HepG2 (cell line): ENCODE data around the gene ITIH1. TPM values are rescaled to one million over a fixed set of nuclear protein-coding genes. Genes with fewer than 3 reads are reported as not detected.

Experiments used
- ATAC-seq: fragments of 200-7000 bp; cut with Tn5 transposase; 3 replicates; pipeline ENCODE4 v1.9.1; 2020; ENCODE audit warnings: mild to moderate bottlenecking, moderate library complexity
- BruUV-seq: library from RNA; stranded (reverse); fragments of 400-500 nt; replicated peaks from 2 replicates; lab custom pipeline; 2021; lab: Mats Ljungman, UMichigan
- CTCF ChIA-PET: fragments of 300-600 bp; formaldehyde crosslinking; extraction: SDS; loops from one replicate; lab custom pipeline; 2021; ENCODE audit warnings: low total read pairs, inconsistent platforms, low intra/inter-chr PET ratio; lab: Yijun Ruan, JAX
- POLR2A ChIA-PET: fragments of 350-600 bp; sonication (Branson Sonifier 250); formaldehyde crosslinking; loops from one replicate; lab custom pipeline; 2020; ENCODE audit warnings: antibody characterized with exemption, inconsistent platforms; lab: Yijun Ruan, JAX
- DNase-seq: peaks from one replicate; pipeline ENCODE4 v3.0.0-alpha.2; 2015; ENCODE audit warnings: low spot score
- FAIRE-seq: peaks from 3 replicates; lab custom pipeline; 2011; peaks lifted over from hg19 to GRCh38; lab: Jason Lieb, UNC
- H2AFZ ChIP-seq: one replicate; pipeline ENCODE4 v1.6.1; 2011; ENCODE audit warnings: low read length, inconsistent platforms
- H3K27ac ChIP-seq: fragments of 300-600 bp; 3 replicates; pipeline ENCODE4 v1.8.0; 2011; ENCODE audit warnings: mixed run types, mild to moderate bottlenecking, mixed read lengths, low read length, inconsistent platforms; ENCODE audit not compliant: insufficient read depth; ENCODE audit errors: extremely low read length
- H3K27me3 ChIP-seq, 2 experiments: fragments of 200-600 bp in 1 of 2; 2 replicates in 1 of 2; 3 replicates in 1 of 2; pipeline versions ENCODE4 v1.6.0 to v1.8.0; 2011; ENCODE audit warnings: low read length in 2 of 2, mild to moderate bottlenecking in 2 of 2, moderate library complexity in 2 of 2, inconsistent platforms in 1 of 2; ENCODE audit not compliant: insufficient read depth in 2 of 2, control insufficient read depth in 1 of 2
- H3K36me3 ChIP-seq, 2 experiments: fragments of 200-600 bp in 1 of 2; replicated peaks in 1 of 2; 2 replicates in 1 of 2; 3 replicates in 1 of 2; pipeline versions ENCODE4 v1.5.1 to v1.8.0; 2011; ENCODE audit warnings: low read length in 2 of 2, inconsistent platforms in 1 of 2; ENCODE audit not compliant: insufficient read depth in 2 of 2, control insufficient read depth in 1 of 2
- H3K4me1 ChIP-seq: 2 replicates; pipeline ENCODE4 v1.5.1; 2012; ENCODE audit warnings: low read length, inconsistent platforms; ENCODE audit not compliant: insufficient read depth
- H3K4me2 ChIP-seq: 2 replicates; pipeline ENCODE4 v1.6.0; 2011; ENCODE audit warnings: low read depth, low read length, inconsistent platforms
- H3K4me3 ChIP-seq, 3 experiments: fragments of 200-600 bp in 1 of 3; sonication (generic), shearing (Covaris generic) in 1 of 3; replicated peaks in 1 of 3; 2 replicates each; pipeline ENCODE4 v1.5.1; 2011 to 2016; ENCODE audit warnings: low read length in 3 of 3, inconsistent platforms in 2 of 3, low read depth in 2 of 3, mild to moderate bottlenecking in 2 of 3, control low read depth in 1 of 3, mixed read lengths in 1 of 3; ENCODE audit not compliant: insufficient read depth in 1 of 3
- H3K79me2 ChIP-seq: one replicate; pipeline ENCODE4 v1.6.1; 2011; ENCODE audit warnings: low read length, inconsistent platforms; ENCODE audit not compliant: insufficient read depth
- H3K9ac ChIP-seq: 2 replicates; pipeline ENCODE4 v1.6.0; 2011; ENCODE audit warnings: mild to moderate bottlenecking, low read depth, low read length, inconsistent platforms; ENCODE audit not compliant: insufficient read depth
- H3K9me3 ChIP-seq: 2 replicates; pipeline ENCODE4 v1.5.1; 2012; ENCODE audit warnings: mild to moderate bottlenecking, low read length
- H4K20me1 ChIP-seq: 2 replicates; pipeline ENCODE4 v1.6.0; 2011; ENCODE audit warnings: inconsistent platforms, mild to moderate bottlenecking, low read length, moderate library complexity; ENCODE audit not compliant: insufficient read depth
- HCFC1 ChIP-seq: fragments of 150-350 bp; IDR thresholded peaks from 2 replicates; pipeline ENCODE4 v1.6.1; 2014; ENCODE audit warnings: low read depth, low read length
- HIVEP1 ChIP-seq: sonication (generic); formaldehyde crosslinking; IDR thresholded peaks from 2 replicates; pipeline ENCODE4 v1.4.0; 2020; ENCODE audit warnings: mild to moderate bottlenecking, missing genetic modification reagents
- HMGXB4 ChIP-seq, 2 experiments: sonication (generic) in 1 of 2; formaldehyde crosslinking in 1 of 2; IDR thresholded peaks; 2 replicates each; pipeline versions ENCODE4 v1.4.0 to v1.6.1; 2018 to 2020; ENCODE audit warnings: missing genetic modification reagents in 2 of 2, borderline replicate concordance in 1 of 2, low read depth in 1 of 2, mild to moderate bottlenecking in 1 of 2, missing biosample characterization in 1 of 2
- MBD4 ChIP-seq: IDR thresholded peaks from 2 replicates; pipeline ENCODE4 v1.6.1; 2012; ENCODE audit warnings: low read length, inconsistent platforms, borderline replicate concordance
- PATZ1 ChIP-seq: sonication (generic); formaldehyde crosslinking; IDR thresholded peaks from 2 replicates; pipeline ENCODE4 v1.4.0; 2020; ENCODE audit warnings: missing genetic modification reagents
- SALL2 ChIP-seq: sonication (generic); formaldehyde crosslinking; IDR thresholded peaks from 2 replicates; pipeline ENCODE4 v1.8.1; 2023; ENCODE audit warnings: mild to moderate bottlenecking, missing genetic modification reagents, inconsistent platforms
- TFDP1 ChIP-seq: IDR thresholded peaks from 2 replicates; pipeline ENCODE4 v1.6.1; 2016; ENCODE audit warnings: missing compliant biosample characterization, missing genetic modification reagents, borderline replicate concordance
- TMF1 ChIP-seq: sonication (generic); formaldehyde crosslinking; IDR thresholded peaks from 2 replicates; pipeline ENCODE4 v1.8.1; 2022; ENCODE audit warnings: low read depth, missing genetic modification reagents
- WGBS: methylation state at CpG from one replicate; pipeline ENCODE4 v1.1.6; 2017; ENCODE audit warnings: low lambda C conversion rate; 5-methylcytosine and 5-hydroxymethylcytosine counted together
- in situ Hi-C: cut with HindIII; loops from 2 replicates; pipeline ENCODE4 v1.10.0; 2017; ENCODE audit warnings: low pct_unique_long_range_greater_than_20kb; ENCODE audit not compliant: extremely low pct_ligation_motif_present
- intact Hi-C: fragments of 100-400 bp; cut with micrococcal nuclease; formaldehyde crosslinking; loops from one replicate; pipeline ENCODE4 v1.10.0; 2022; ENCODE audit not compliant: unreplicated experiment
- polyA plus RNA-seq, 8 experiments: library from polyadenylated mRNA; depleted of rRNA in 3 of 8; stranded (reverse) in 7 of 8; unstranded in 1 of 8; fragments of >200 nt; fragmentation: Illumina TruSeq in 4 of 8; extraction: Trizol in 4 of 8; gene quantifications; 2 replicates each; pipeline versions ENCODE4 v1.2.1 to v1.2.3, GENCODE V29; 2011 to 2016; ENCODE audit warnings: low read depth in 4 of 8, missing spikeins in 1 of 8, mixed read lengths in 1 of 8; ENCODE audit not compliant: insufficient read depth in 1 of 8
- total RNA-seq, 5 experiments: library from RNA; depleted of rRNA; stranded (reverse); fragments of >200 nt; fragmentation: Illumina TruSeq; extraction: Trizol; gene quantifications; 2 replicates each; pipeline ENCODE4 v1.2.3, GENCODE V29; 2016; ENCODE audit warnings: low read depth in 1 of 5

The ITIH1 gene
- total and polyA plus RNA-seq, 2 of the 13 experiments (the other 11 are each of a cell fraction or from before 2014, with no cell fraction given), result 12.3 to 19.6 TPM

- BruUV-seq, result no TSS peak
- Histone ChIP-seq H2AFZ (no peak overlapping the region), H3K9ac (peak overlapping the region; percentile 47), H3K36me3 (no peaks in the 10 kb centered on the region), H3K4me3 (peak overlapping the region; percentile 31 to 60 (median 31)), H3K27me3 (no peaks in the 10 kb centered on the region), H3K4me2 (peak overlapping the region; percentile 83), H3K27ac (peak overlapping the region; percentile 20), H3K9me3 (no peaks in the 10 kb centered on the region), H3K4me1 (peaks cover 96% of the 10 kb centered on the region), H3K79me2 (no peaks in the 10 kb centered on the region), H4K20me1 (no peaks in the 10 kb centered on the region)
- 24% methylated on average over 15 of the region's 17 CpGs for WGBS
- intact Hi-C loops, result loop anchor here (1.0 to 2.0 kb wide), 2 partner anchors 13 to 17 kb away; partner anchors contain the start of gene NEK4
- DNase-seq (peak; percentile 23), FAIRE-seq (peak; percentile 42), ATAC-seq (peak; percentile 68)
- ChIA-PET CTCF (no interaction called here), POLR2A (interaction anchor here (0.6 to 18.4 kb wide), 7 partner anchors 8 to 146 kb away, joined by 3 to 466 read pairs (median 4); partner anchors contain the start of genes ITIH1, ITIH3 and NEK4)
- in situ Hi-C loops, result no loop called here
- TF ChIP-seq HCFC1, result no peak
- TF ChIP-seq MBD4, result no peak
- TF ChIP-seq HIVEP1 (CRISPR knock-in tag), result no peak
- 0 out of 4 replicates have a peak, but pooled peaks of 1 of the 2 experiments have one; percentile 34 for TF ChIP-seq HMGXB4 (CRISPR knock-in tag; IDR thresholded peaks at IDR 0.05; ENCODE audit: borderline replicate concordance in 1 of 2, low read depth in 1 of 2)
- TF ChIP-seq TFDP1 (CRISPR knock-in tag), result no peak
- TF ChIP-seq PATZ1 (CRISPR knock-in tag), result peak; percentile 80
- no peak for TF ChIP-seq TMF1 (CRISPR knock-in tag)
- no peak for TF ChIP-seq SALL2 (CRISPR knock-in tag)
These were observed 10.6 kb downstream of the ITIH1 start for GRCh38 chr3:52787672-52788625.
